H1 (cell line): Measurements from ENCODE around the gene GPR162. TPM values are rescaled to one million over a fixed set of nuclear protein-coding genes. Genes with fewer than 3 reads are reported as not detected.

Experiments
- BCL11A ChIP-seq, 2 experiments: IDR thresholded peaks; one replicate each; pipeline ENCODE4 v1.6.1; 2011; ENCODE audit warnings: low read depth in 2 of 2, low read length in 2 of 2, mild to moderate bottlenecking in 2 of 2
- BRCA1 ChIP-seq: IDR thresholded peaks from 2 replicates; pipeline ENCODE4 v1.6.1; 2012; ENCODE audit warnings: low read depth, low read length, improper control_type of control experiment
- CBX8 ChIP-seq: fragments of 300-800, 300-1000 bp; sonication (generic); IDR thresholded peaks from 2 replicates; pipeline ENCODE4 v1.7.1; 2016; ENCODE audit warnings: low read depth, low read length, borderline replicate concordance
- JUN ChIP-seq: IDR thresholded peaks from 2 replicates; pipeline ENCODE4 v1.6.1; 2011; ENCODE audit warnings: low read depth, mild to moderate bottlenecking, improper control_type of control experiment, low read length
- JUND ChIP-seq: IDR thresholded peaks from 2 replicates; pipeline ENCODE4 v1.6.1; 2011; ENCODE audit warnings: mild to moderate bottlenecking, improper control_type of control experiment, low read length
- NANOG ChIP-seq: IDR thresholded peaks from 2 replicates; pipeline ENCODE4 v1.6.1; 2011; ENCODE audit warnings: low read length, low read depth, mild to moderate bottlenecking, inconsistent platforms; ENCODE audit not compliant: insufficient read depth, poor library complexity, severe bottlenecking
- POLR2A ChIP-seq, 2 experiments: IDR thresholded peaks; 1 replicate in 1 of 2; 2 replicates in 1 of 2; pipeline ENCODE4 v1.6.1; 2011; ENCODE audit warnings: low read depth in 2 of 2, low read length in 2 of 2, mild to moderate bottlenecking in 2 of 2; ENCODE audit errors: control extremely low read depth in 1 of 2
- RBBP5 ChIP-seq: IDR thresholded peaks from 2 replicates; pipeline ENCODE4 v1.7.1; 2012; ENCODE audit warnings: low read depth, mild to moderate bottlenecking, inconsistent platforms, low read length, moderate library complexity, borderline replicate concordance
- RXRA ChIP-seq: IDR thresholded peaks from 2 replicates; pipeline ENCODE4 v1.6.1; 2011; ENCODE audit warnings: low read depth, mild to moderate bottlenecking, low read length, moderate library complexity; ENCODE audit not compliant: insufficient read depth
- SIN3A ChIP-seq, 2 experiments: IDR thresholded peaks in 1 of 2; conservative IDR thresholded peaks in 1 of 2; 2 replicates each; pipeline ENCODE4 v1.6.1; 2011 to 2012; ENCODE audit warnings: low read length in 2 of 2, improper control_type of control experiment in 1 of 2, low read depth in 1 of 2, mild to moderate bottlenecking in 1 of 2
- SP1 ChIP-seq: IDR thresholded peaks from 2 replicates; pipeline ENCODE4 v1.6.1; 2011; ENCODE audit warnings: low read depth, low read length
- SP2 ChIP-seq: IDR thresholded peaks from 2 replicates; pipeline ENCODE4 v1.6.1; 2012; ENCODE audit warnings: mild to moderate bottlenecking, low read length, inconsistent platforms
- SUZ12 ChIP-seq: fragments of 200-600 bp; sonication (generic); IDR thresholded peaks from 2 replicates; pipeline ENCODE4 v1.6.1; 2012; ENCODE audit warnings: mild to moderate bottlenecking, inconsistent platforms, low read length, moderate library complexity, mixed read lengths
- TAF1 ChIP-seq: IDR thresholded peaks from 2 replicates; pipeline ENCODE4 v1.6.1; 2011; ENCODE audit warnings: mild to moderate bottlenecking, low read depth, low read length
- polyA plus RNA-seq, 7 experiments: library from polyadenylated mRNA; depleted of rRNA in 3 of 7; stranded (reverse) in 5 of 7; unstranded in 2 of 7; fragments of >200 nt in 5 of 7; fragments of 200-250 nt in 2 of 7; gene quantifications; 1 replicate in 5 of 7; 2 replicates in 1 of 7; 4 replicates in 1 of 7; pipeline versions ENCODE4 v1.2.1 to v1.2.3, GENCODE V29; 2011 to 2013; ENCODE audit warnings: missing spikeins in 2 of 7, mixed read lengths in 2 of 7
- total RNA-seq: library from RNA; stranded (reverse); fragmentation: NEBNext Ultra II Directional; extraction: Animal tissue kit (Norgen Biotek cat#: 25700); gene quantifications from 2 replicates; pipeline ENCODE4 v1.2.1, GENCODE V29; 2021
- TF ChIP-seq, protein P1 (sequence below), 3 experiments: IDR thresholded peaks; 1 replicate in 2 of 3; 2 replicates in 1 of 3; pipeline versions ENCODE4 v1.5.1 to v1.6.1; 2011; ENCODE audit warnings: low read length in 3 of 3, mild to moderate bottlenecking in 3 of 3, inconsistent platforms in 2 of 3, low read depth in 1 of 3, moderate library complexity in 1 of 3; ENCODE audit not compliant: insufficient read depth in 1 of 3; ENCODE audit errors: control extremely low read depth in 1 of 3

GPR162 gene
- total and polyA plus RNA-seq, 2 of the 8 experiments (the other 6 are each of a cell fraction or from before 2014, with no cell fraction given), result 7.3 to 8.8 TPM

DNA sequence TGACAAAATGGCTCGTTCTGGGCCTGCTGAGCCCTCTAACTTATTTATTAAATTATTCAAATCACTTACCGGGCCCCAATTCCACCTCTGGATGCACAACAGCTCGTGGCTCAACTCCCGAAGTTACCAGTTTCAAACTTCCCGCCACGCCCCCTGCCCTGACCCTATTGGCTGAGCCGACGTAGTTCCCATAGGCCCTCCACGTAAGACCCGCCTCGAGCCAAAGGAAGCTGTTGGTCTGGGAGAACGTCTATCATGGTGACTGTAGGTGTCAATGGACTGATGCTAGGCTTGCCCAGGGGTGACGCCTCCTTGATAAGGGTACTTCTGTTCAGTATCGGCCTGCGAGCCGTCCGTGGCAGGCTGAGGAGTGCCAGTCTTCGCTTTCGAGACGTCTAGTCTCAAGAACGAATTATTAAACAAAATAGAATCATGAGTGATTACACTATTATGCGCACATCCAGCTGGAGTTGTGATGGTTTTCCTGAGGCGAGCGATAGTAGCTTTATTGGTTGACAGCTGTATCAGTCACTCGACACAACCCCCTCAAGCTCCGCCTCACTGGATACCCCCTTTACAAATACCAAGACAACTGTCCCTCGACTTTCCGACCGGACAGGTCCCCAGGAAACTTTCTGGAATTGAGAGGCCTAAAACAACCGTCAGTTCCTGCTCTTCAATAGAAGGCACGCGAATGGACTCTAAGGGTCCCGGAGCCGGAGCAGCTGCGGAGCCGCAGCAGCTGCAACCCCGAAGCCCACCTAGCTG is 29.7 kb downstream of the GPR162 start, which contains the start of gene CDCA3 (continued):
- TF ChIP-seq SUZ12 (no peak), RXRA (no peak), BRCA1 (no peak), SP2 (peak; percentile 85), TAF1 (peak; percentile 8; the same call in 1 of the 2 replicates), SP1 (peak; percentile 99), JUN (no peak), JUND (no peak), BCL11A (IDR thresholded peaks at IDR 0.05; ENCODE audit: low read depth in 2 of 2, low read length in 2 of 2) (no peak), CBX8 (no peak), SIN3A (conservative IDR thresholded peaks at IDR 0.05 in 1 of 2, IDR thresholded peaks at IDR 0.05 in 1 of 2; ENCODE audit: low read depth in 1 of 2, low read length in 2 of 2) (peak; percentile 89 to 96), NANOG (no peak), POLR2A (IDR thresholded peaks at IDR 0.05; ENCODE audit: control extremely low read depth in 1 of 2, low read depth in 2 of 2, low read length in 2 of 2) (peak in 1 of 2 experiments; percentile 24; a peak in 1 of 3 replicates), RBBP5 (no peak)
- TF ChIP-seq, protein P1, sequence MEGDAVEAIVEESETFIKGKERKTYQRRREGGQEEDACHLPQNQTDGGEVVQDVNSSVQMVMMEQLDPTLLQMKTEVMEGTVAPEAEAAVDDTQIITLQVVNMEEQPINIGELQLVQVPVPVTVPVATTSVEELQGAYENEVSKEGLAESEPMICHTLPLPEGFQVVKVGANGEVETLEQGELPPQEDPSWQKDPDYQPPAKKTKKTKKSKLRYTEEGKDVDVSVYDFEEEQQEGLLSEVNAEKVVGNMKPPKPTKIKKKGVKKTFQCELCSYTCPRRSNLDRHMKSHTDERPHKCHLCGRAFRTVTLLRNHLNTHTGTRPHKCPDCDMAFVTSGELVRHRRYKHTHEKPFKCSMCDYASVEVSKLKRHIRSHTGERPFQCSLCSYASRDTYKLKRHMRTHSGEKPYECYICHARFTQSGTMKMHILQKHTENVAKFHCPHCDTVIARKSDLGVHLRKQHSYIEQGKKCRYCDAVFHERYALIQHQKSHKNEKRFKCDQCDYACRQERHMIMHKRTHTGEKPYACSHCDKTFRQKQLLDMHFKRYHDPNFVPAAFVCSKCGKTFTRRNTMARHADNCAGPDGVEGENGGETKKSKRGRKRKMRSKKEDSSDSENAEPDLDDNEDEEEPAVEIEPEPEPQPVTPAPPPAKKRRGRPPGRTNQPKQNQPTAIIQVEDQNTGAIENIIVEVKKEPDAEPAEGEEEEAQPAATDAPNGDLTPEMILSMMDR (IDR thresholded peaks at IDR 0.05; ENCODE audit: control extremely low read depth in 1 of 3, insufficient read depth in 1 of 3, low read depth in 1 of 3, low read length in 3 of 3), result peak in 1 of 3 experiments; percentile 17; a peak in 1 of 4 replicates
